ENCODE data around the gene CLDN6.

Gene CLDN6

GRCh38 chr16:3038896-3039295 lies 20.9 kb upstream of the CLDN6 start:
- DNase-seq (ENCODE audit: low read depth): no peak
- TF ChIP-seq CTCF (conservative IDR thresholded peaks at IDR 0.05; ENCODE audit: low read depth, low read length): no peak
- H3K4me3 ChIP-seq (ENCODE audit: low read depth, low read length): no peak overlapping the region

- no peak overlapping the region for H3K4me3 ChIP-seq (ENCODE audit: low read depth, low read length)
- no peak for DNase-seq (ENCODE audit: low read depth)
- TF ChIP-seq CTCF (conservative IDR thresholded peaks at IDR 0.05; ENCODE audit: low read depth, low read length): no peak
Observed at GRCh38 chr16:3038256-3038655, 20.3 kb upstream of the CLDN6 start.

GRCh38 chr16:3036726-3037315 lies 18.8 kb upstream of the CLDN6 start, which contains the start of gene BICDL2:
BICDL2 (minus strand) TSS chr16:3036944; CDS start chr16:3035496, 1,448 bp downstream.
- H3K4me3 ChIP-seq (ENCODE audit: low read depth, low read length): no peak within 1 kb of the TSS
- TF ChIP-seq CTCF (conservative IDR thresholded peaks at IDR 0.05; ENCODE audit: low read depth, low read length): no peak
- no peak for DNase-seq (ENCODE audit: low read depth)

- H3K4me3 ChIP-seq (ENCODE audit: low read depth, low read length): no peak overlapping the region
Observed at GRCh38 chr16:3035972-3036725, 18.2 kb upstream of the CLDN6 start.

GRCh38 chr16:3035289-3035971 lies 17.4 kb upstream of the CLDN6 start:
- H3K4me3 ChIP-seq (ENCODE audit: low read depth, low read length): no peak overlapping the region
- no peak for TF ChIP-seq CTCF (conservative IDR thresholded peaks at IDR 0.05; ENCODE audit: low read depth, low read length)
- no peak for DNase-seq (ENCODE audit: low read depth)

More at GRCh38 chr16:3035972-3036725, 18.2 kb upstream of the CLDN6 start:
- TF ChIP-seq CTCF (conservative IDR thresholded peaks at IDR 0.05; ENCODE audit: low read depth, low read length): no peak
- no peak for DNase-seq (ENCODE audit: low read depth)

- no peak for DNase-seq (ENCODE audit: low read depth)
- no peak overlapping the region for H3K4me3 ChIP-seq (ENCODE audit: low read depth, low read length)
- no peak for TF ChIP-seq CTCF (conservative IDR thresholded peaks at IDR 0.05; ENCODE audit: low read depth, low read length)
Observed at GRCh38 chr16:3032624-3033023, 14.6 kb upstream of the CLDN6 start.

Measured in choroid plexus epithelial cell (primary cell).